Esophagus squamous epithelium (tissue), 5 donors: Measurements from ENCODE around the gene ALG2. TPM values are rescaled to one million over a fixed set of nuclear protein-coding genes. Genes with fewer than 3 reads are reported as not detected.

Experiments
- DNase-seq: peaks from one replicate; lab custom pipeline; 2025; lab: John Stamatoyannopoulos, UW
- H3K27ac ChIP-seq, 4 donors: fragments of 200-600 bp; sonication (generic); one replicate each; pipeline ENCODE4 v1.5.1; 2016 to 2019; ENCODE audit warnings: mild to moderate bottlenecking in 1 of 4
- H3K27me3 ChIP-seq, 4 donors: fragments of 200-600 bp; sonication (generic); 1 replicate in 3 of 4; 2 replicates in 1 of 4; pipeline versions ENCODE4 v1.5.1 to v1.6.0; 2017 to 2021; ENCODE audit warnings: antibody characterized with exemption in 1 of 4
- H3K36me3 ChIP-seq, 3 donors: fragments of 200-600 bp; sonication (generic); one replicate each; pipeline ENCODE4 v1.5.1; 2016 to 2019
- H3K4me1 ChIP-seq, 3 donors: fragments of 200-600 bp; sonication (generic); one replicate each; pipeline ENCODE4 v1.5.1; 2017 to 2019
- H3K4me3 ChIP-seq, 4 donors: fragments of 200-600 bp; sonication (generic); 1 replicate in 3 of 4; 2 replicates in 1 of 4; pipeline ENCODE4 v1.5.1; 2016 to 2019; ENCODE audit warnings: mild to moderate bottlenecking in 2 of 4, moderate library complexity in 1 of 4
- H3K9me3 ChIP-seq, 3 donors: fragments of 200-600 bp; sonication (generic); one replicate each; pipeline ENCODE4 v1.5.1; 2016 to 2019
- CTCF ChIP-seq, 6 experiments: fragments of 450-650 bp in 4 of 6; fragments of 200-600 bp in 2 of 6; sonication (generic) in 2 of 6; IDR thresholded peaks; one replicate each; pipeline ENCODE4 v1.5.1; 2016 to 2019; ENCODE audit warnings: antibody characterized with exemption in 6 of 6, mild to moderate bottlenecking in 4 of 6, moderate library complexity in 4 of 6
- POLR2A ChIP-seq, 4 donors: fragments of 450-650 bp; IDR thresholded peaks; one replicate each; pipeline ENCODE4 v1.6.1; 2017; ENCODE audit warnings: antibody characterized with exemption in 4 of 4, mild to moderate bottlenecking in 4 of 4, moderate library complexity in 3 of 4
- WGBS, 2 donors: methylation state at CpG; one replicate each; pipeline ENCODE4 v1.1.5; 2018; 5-methylcytosine and 5-hydroxymethylcytosine counted together
- intact Hi-C: fragments of 100-400 bp; cut with DNase I; formaldehyde crosslinking; loops from one replicate; pipeline ENCODE4 v1.15.0; 2022
- total RNA-seq, 4 donors: library from RNA; depleted of rRNA; stranded (reverse); fragments of >200 nt; gene quantifications; one replicate each; pipeline ENCODE4 v1.1.0, GENCODE V29; 2016
- donor health status: DM: yes; HTN: yes; CAD: no.

ALG2 gene
- total RNA-seq, 4 donors from 2014 or later = 19.2 to 28.4 (median 25.1) TPM

GRCh38 chr9:99237356-99237755 lies 15.6 kb upstream of the ALG2 start:
- Histone ChIP-seq H3K27ac (no peak overlapping the region), H3K4me3 (no peak overlapping the region), H3K9me3 (no peaks in the 10 kb centered on the region), H3K36me3 (peaks cover 0 to 42% (median 0%) of the 10 kb centered on the region in 3 donors), H3K27me3 (no peaks in the 10 kb centered on the region), H3K4me1 (no peaks in the 10 kb centered on the region)
- DNase-seq = no peak
- TF ChIP-seq POLR2A (IDR thresholded peaks at IDR 0.05) = no peak
- no peak for TF ChIP-seq CTCF (IDR thresholded peaks at IDR 0.05)
- intact Hi-C loops = no loop called here

GRCh38 chr9:99235926-99236634 lies 14.3 kb upstream of the ALG2 start:
- DNase-seq = no peak
- intact Hi-C loops = no loop called here
- Histone ChIP-seq H3K4me3 (no peak overlapping the region), H3K27ac (no peak overlapping the region), H3K9me3 (no peaks in the 10 kb centered on the region), H3K4me1 (no peaks in the 10 kb centered on the region), H3K27me3 (no peaks in the 10 kb centered on the region), H3K36me3 (peaks cover 0 to 54% (median 0%) of the 10 kb centered on the region in 3 donors)
- TF ChIP-seq POLR2A (IDR thresholded peaks at IDR 0.05) (no peak), CTCF (IDR thresholded peaks at IDR 0.05) (no peak)
- WGBS, 2 donors = 68 to 71% methylated on average over 7 of the region's 7 CpGs

- TF ChIP-seq POLR2A (IDR thresholded peaks at IDR 0.05) = no peak
- no peak for TF ChIP-seq CTCF (IDR thresholded peaks at IDR 0.05)
- no peak overlapping the region for H3K27ac ChIP-seq
- H3K9me3 ChIP-seq = no peaks in the 10 kb centered on the region
- no peak for DNase-seq
- H3K4me1 ChIP-seq = no peaks in the 10 kb centered on the region
- H3K4me3 ChIP-seq = no peak overlapping the region
- intact Hi-C loops = no loop called here
- H3K36me3 ChIP-seq = peaks cover 0 to 65% (median 0%) of the 10 kb centered on the region in 3 donors
- no peaks in the 10 kb centered on the region for H3K27me3 ChIP-seq
Observed at GRCh38 chr9:99235069-99235468, 13.3 kb upstream of the ALG2 start.

- no peak overlapping the region for H3K27ac ChIP-seq
- intact Hi-C loops = no loop called here
- H3K27me3 ChIP-seq = no peaks in the 10 kb centered on the region
- DNase-seq = no peak
- H3K4me1 ChIP-seq = no peaks in the 10 kb centered on the region
- no peaks in the 10 kb centered on the region for H3K9me3 ChIP-seq
- H3K36me3 ChIP-seq = peaks cover 0 to 66% (median 0%) of the 10 kb centered on the region in 3 donors
- WGBS, 2 donors = 56 to 100% methylated on average over 2 of the region's 2 CpGs
- TF ChIP-seq CTCF (IDR thresholded peaks at IDR 0.05) = no peak
- TF ChIP-seq POLR2A (IDR thresholded peaks at IDR 0.05) = no peak
- H3K4me3 ChIP-seq = no peak overlapping the region
Observed at GRCh38 chr9:99234618-99235017, 12.9 kb upstream of the ALG2 start.

GRCh38 chr9:99231711-99232110 lies 10.0 kb upstream of the ALG2 start:
- 45 to 83% methylated on average over 2 of the region's 2 CpGs for WGBS, 2 donors
- Histone ChIP-seq H3K9me3 (no peaks in the 10 kb centered on the region), H3K27ac (no peak overlapping the region), H3K4me1 (peaks cover 0 to 1% (median 0%) of the 10 kb centered on the region in 3 donors), H3K27me3 (no peaks in the 10 kb centered on the region), H3K36me3 (peaks cover 0 to 73% (median 12%) of the 10 kb centered on the region in 3 donors), H3K4me3 (no peak overlapping the region)
- DNase-seq = no peak
- intact Hi-C loops = no loop called here
- TF ChIP-seq CTCF (IDR thresholded peaks at IDR 0.05) (peak in 5 of 6 experiments; percentile 19 to 37 (median 25)), POLR2A (IDR thresholded peaks at IDR 0.05) (no peak)
